Measurements from ENCODE around the gene ITGB5.

The ITGB5 gene

DNA sequence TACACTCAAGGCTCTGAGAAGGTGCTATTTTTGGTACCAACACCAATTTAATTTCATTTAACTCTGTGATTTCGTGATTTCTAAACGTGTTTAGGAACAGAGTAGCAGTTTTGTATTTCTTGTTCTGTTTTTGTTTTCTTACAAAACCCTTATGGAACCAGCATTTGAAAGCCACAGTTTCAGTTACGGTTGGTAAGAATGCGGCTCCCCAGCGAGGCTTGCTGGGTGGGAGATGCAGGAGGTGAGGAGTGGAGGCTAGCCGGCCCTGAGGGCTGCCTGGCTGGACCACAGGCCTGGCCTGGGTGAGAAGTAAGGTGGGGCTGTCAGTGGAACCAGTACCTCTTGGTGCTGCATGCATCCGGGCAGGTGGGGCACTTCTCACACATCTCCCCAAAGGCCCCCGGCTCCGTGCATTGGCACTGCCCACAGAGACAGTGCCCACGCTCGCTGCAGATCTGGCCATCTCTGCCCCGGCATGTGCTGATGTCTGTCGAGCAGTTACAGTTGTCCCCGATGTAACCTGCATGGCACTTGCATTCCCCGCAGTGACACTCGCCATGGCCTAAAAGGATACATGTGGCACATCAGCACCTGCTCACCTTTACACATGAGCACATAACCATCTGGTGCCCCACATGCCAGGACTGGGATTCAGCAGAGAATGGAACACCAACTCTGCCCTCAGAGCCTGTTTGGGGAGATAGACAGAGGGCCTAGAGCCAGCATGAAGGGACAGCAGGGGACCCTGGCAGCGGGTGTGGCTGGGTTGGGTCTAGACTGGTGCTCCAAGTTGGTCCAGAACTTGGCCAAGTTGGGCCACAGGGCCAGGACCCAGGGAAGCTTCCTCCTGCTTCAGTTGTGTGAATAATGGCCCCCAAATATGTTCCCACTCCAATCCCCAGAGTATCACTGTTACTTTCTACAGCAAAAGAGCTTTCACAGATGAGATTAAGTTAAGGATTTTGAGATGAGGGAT, 113.5 kb downstream of the ITGB5 start:
- no peak for DNase-seq (ENCODE audit: low read depth in 1 of 2, low spot score in 1 of 2)

GRCh38 chr3:124772081-124772831, 114.9 kb downstream of the ITGB5 start:
- DNase-seq (ENCODE audit: low read depth in 1 of 2, low spot score in 1 of 2) = no peak

DNA sequence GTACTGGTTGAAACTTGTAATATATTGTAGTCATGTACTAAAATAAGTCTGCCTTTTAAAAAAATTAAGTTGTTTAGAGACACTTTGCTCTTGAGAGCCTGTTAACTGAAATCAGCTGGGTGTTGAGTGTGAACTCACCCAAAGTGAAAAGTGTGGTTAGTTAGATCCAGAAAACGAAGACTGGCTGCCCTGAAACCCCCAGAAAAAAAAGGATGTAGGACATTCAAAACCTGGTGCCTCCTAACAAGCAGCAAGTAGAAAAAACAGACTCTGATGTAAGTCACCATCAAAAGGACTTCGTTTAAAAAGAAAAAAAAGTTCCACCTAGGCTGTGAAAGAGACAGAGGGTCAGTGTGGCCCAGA, 116.1 kb downstream of the ITGB5 start:
- no peak for DNase-seq (ENCODE audit: low read depth in 1 of 2, low spot score in 1 of 2)

- no peak for DNase-seq (ENCODE audit: low read depth in 1 of 2, low spot score in 1 of 2)
These were observed 116.7 kb downstream of the ITGB5 start for GRCh38 chr3:124770336-124771082.

- no peak for DNase-seq (ENCODE audit: low read depth in 1 of 2, low spot score in 1 of 2)
These were observed 117.7 kb downstream of the ITGB5 start for GRCh38 chr3:124769462-124769861.

GRCh38 chr3:124768812-124769211, 118.4 kb downstream of the ITGB5 start:
- no peak for DNase-seq (ENCODE audit: low read depth in 1 of 2, low spot score in 1 of 2)

DNA sequence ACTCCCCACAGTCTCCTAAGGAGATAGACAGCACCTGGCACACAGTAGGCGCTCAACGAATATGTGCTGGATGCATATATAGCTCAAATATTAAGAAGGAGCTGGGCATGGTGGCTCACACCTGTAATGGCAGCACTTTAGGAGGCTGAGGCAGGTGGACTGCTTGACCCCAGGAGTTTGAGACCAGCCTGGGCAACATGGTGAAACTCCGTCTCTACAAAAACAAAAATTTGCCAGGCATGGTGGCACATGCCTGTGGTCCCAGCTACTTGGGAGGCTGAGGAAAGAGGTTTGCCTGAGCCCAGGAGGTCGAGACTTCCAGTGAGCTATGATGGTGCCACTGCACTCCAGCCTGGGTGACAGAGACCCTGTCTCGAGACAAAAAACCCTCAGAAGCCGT, 119.5 kb downstream of the ITGB5 start:
- DNase-seq (ENCODE audit: low read depth in 1 of 2, low spot score in 1 of 2) = no peak

- no peak for DNase-seq (ENCODE audit: low read depth in 1 of 2, low spot score in 1 of 2)
These were observed 119.9 kb downstream of the ITGB5 start for GRCh38 chr3:124767264-124767663.

DNA sequence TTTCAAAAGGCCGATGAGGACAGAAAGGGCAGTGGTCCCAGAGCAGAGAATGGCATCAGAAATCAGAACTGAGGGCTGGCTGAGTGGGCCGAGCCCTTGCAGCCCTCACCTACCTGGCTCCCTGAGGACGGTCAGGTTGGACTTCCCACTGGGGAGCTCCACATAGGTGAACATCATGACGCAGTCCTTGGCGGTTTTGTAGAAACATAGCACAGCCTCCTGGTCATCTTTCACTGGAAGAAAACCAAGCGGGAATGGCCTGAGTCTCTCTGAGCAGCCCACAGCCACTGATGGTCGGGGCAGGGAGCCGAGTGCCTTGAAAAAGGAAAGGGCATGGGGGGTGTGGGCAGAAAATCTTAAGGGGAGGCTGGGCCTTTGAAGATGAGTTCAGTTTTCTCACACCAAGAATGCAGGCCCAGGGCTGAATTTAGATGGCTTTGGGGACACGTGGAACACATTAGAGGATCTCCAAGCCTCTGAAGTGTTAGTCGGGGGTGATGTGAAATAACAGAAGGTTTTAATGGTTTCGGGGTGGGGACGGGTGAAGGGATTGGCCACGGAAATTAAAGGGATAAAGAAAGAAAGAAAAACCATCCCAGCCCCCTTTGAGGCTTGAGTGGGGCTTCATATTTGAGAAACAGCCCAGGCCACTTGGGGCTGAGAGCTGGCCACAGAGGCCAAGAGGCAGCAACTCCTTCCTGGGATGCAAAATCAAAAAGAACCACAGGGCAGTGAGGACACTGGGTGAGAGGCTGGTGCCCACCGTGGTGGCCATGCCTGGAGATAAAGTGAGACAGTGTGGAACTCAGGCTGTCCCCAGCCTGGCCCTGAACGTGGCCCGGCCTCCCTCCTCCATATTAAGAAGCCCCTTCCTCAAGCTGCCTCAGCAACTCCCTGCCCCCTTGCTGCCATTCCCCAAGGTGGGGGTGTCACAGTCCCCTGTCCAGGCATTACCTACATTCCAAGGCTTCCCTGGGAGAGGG, 120.8 kb downstream of the ITGB5 start:
- no peak for DNase-seq (ENCODE audit: low read depth in 1 of 2, low spot score in 1 of 2)

GRCh38 chr3:124765197-124765840, 121.8 kb downstream of the ITGB5 start:
- DNase-seq (ENCODE audit: low read depth in 1 of 2, low spot score in 1 of 2) = no peak

- no peak for DNase-seq (ENCODE audit: low read depth in 1 of 2, low spot score in 1 of 2)
These were observed 122.4 kb downstream of the ITGB5 start for GRCh38 chr3:124764746-124765145.

- DNase-seq (ENCODE audit: low read depth in 1 of 2, low spot score in 1 of 2) = no peak
These were observed 123.4 kb downstream of the ITGB5 start for GRCh38 chr3:124763644-124764358.

- no peak for DNase-seq (ENCODE audit: low read depth in 1 of 2, low spot score in 1 of 2)
These were observed 124.0 kb downstream of the ITGB5 start for GRCh38 chr3:124763206-124763605.

DNA sequence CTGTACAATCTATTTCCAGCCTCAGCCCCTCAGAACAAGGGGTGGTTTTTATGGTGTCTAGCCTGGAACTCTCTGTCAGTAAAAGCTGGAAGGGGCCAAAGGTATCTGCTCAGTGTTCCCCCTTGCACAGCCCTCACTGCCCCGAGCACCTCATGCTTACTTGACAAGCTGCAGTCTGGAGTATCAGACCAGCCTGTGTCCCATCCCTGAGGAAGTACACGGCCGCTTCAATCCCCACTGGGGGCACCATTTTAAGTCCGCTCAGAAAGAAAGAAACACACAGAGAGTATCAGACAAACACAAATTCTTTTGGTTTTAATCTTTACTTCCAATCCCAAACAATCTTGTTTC, 124.5 kb downstream of the ITGB5 start:
- DNase-seq (ENCODE audit: low read depth in 1 of 2, low spot score in 1 of 2) = no peak

- no peak for DNase-seq (ENCODE audit: low read depth in 1 of 2, low spot score in 1 of 2)
These were observed 125.1 kb downstream of the ITGB5 start for GRCh38 chr3:124761935-124762660.

DNA sequence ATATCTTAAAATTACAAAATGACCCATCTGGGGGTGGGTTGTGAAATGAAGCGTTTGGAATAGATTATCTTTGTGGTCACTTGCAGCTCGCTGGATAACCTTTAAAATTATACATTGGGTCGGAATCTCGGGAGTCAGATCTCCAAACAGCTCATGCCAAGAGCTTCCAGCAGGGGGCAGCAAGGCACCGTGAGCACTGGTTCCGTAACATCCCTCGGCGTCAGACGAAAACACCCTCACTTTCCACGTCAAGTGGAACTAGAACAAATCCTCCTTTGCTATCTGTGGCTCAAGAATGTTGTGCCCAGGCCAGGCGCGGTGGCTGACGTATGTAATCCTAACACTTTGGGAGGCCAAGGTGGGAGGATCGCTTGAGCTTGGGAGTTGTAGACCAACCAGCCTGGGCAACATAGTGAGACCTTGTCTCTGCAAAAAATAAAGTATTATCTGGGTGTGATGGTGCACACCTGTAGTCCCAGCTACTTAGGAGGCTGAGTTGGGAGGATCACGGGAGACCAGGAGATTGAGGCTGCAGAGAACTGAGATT, 125.8 kb downstream of the ITGB5 start:
- peak; percentile 58 to 65 for DNase-seq (ENCODE audit: low read depth in 1 of 2, low spot score in 1 of 2)

DNA sequence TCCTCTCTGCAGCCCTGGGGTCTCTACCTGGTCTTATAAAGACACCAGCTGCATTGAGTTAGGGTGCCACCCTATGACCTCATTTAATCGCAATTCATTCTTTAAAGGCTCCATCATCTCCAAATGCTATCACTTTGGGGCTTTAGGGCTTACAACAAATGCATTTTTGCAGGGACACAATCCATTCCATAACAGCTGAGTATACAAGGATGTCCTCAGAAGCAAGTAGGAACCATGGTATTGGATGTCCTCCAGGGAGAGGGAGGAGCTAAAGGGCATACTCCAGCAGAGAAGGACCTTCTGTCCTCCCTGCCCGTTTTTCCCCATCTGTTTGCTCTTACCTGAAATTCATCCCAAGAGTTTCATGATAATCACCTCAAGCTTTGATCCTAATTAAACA, 126.6 kb downstream of the ITGB5 start:
- DNase-seq (ENCODE audit: low read depth in 1 of 2, low spot score in 1 of 2) = no peak

DNA sequence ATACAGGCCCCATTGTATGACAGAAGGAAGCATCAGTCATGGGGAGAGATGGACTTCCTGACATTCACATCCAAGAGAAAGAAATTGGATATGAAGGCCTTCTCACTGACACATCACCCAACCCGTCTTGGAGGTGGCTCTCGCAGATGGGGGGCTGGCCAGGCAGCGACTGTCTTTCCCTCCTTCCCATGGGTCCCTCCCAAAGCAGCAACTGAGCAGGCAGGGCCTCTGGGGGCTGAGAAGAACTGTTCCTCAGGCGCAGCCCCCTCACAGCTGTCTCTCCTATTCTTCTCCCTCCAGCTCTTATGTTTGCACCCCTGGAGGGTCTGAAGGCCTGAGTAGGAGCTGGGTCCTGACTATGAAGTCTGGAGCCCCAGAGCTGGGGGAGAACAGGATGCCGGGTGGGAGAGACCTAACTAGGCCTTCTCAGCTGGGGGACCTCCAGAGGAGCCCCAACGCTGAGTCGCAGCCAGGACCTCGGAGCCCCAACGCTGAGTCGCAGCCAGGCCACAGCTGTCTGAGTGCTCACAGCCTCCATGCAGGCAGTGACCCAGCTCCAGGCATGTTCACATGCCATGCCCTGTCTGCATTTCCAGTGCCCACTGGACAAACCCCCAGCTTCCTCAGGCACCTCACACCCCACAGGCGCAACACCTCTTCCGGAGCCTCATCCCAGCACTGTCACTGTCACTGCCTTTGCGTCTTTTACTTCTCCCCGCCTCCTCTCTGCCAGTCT, 127.3 kb downstream of the ITGB5 start:
- DNase-seq (ENCODE audit: low read depth in 1 of 2, low spot score in 1 of 2) = no peak

Data from stimulated activated CD4-positive, alpha-beta T cell treated with anti-CD3 and anti-CD28 coated beads, Interleukin-15, amount 100 ng/mL, for 1 hour (primary cell).